HEK293T (cell line): Measurements from ENCODE around the gene PASD1.

Experiments
- BHLHE40 ChIP-seq: fragments of 450-650 bp; IDR thresholded peaks from 2 replicates; pipeline ENCODE4 v1.6.1; 2016; ENCODE audit warnings: mild to moderate bottlenecking, moderate library complexity, borderline replicate concordance
- CTBP1 ChIP-seq: fragments of 450-650 bp; IDR thresholded peaks from 2 replicates; pipeline ENCODE4 v1.6.1; 2016; ENCODE audit warnings: borderline replicate concordance
- FOXA1 ChIP-seq: fragments of 450-650 bp; IDR thresholded peaks from 2 replicates; pipeline ENCODE4 v1.6.1; 2016; ENCODE audit warnings: mild to moderate bottlenecking
- L3MBTL2 ChIP-seq: fragments of 450-650 bp; conservative IDR thresholded peaks from 2 replicates; pipeline ENCODE4 v1.6.1; 2016; ENCODE audit warnings: mild to moderate bottlenecking
- NFRKB ChIP-seq: fragments of 450-650 bp; IDR thresholded peaks from 2 replicates; pipeline ENCODE4 v1.6.1; 2016; ENCODE audit warnings: mild to moderate bottlenecking, moderate library complexity
- SP1 ChIP-seq: fragments of 450-650 bp; IDR thresholded peaks from 2 replicates; pipeline ENCODE4 v1.6.1; 2017
- SUZ12 ChIP-seq: fragments of 450-650 bp; IDR thresholded peaks from 2 replicates; pipeline ENCODE4 v1.6.1; 2016; ENCODE audit warnings: mild to moderate bottlenecking
- TF ChIP-seq, protein P1 (sequence below): fragments of 450-650 bp; IDR thresholded peaks from 2 replicates; pipeline ENCODE4 v1.6.1; 2016

GRCh38 chrX:151711787-151712186 is 148.3 kb downstream of the PASD1 start:
- no peak for TF ChIP-seq FOXA1
- TF ChIP-seq, protein P1, sequence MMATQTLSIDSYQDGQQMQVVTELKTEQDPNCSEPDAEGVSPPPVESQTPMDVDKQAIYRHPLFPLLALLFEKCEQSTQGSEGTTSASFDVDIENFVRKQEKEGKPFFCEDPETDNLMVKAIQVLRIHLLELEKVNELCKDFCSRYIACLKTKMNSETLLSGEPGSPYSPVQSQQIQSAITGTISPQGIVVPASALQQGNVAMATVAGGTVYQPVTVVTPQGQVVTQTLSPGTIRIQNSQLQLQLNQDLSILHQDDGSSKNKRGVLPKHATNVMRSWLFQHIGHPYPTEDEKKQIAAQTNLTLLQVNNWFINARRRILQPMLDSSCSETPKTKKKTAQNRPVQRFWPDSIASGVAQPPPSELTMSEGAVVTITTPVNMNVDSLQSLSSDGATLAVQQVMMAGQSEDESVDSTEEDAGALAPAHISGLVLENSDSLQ, result no peak
- TF ChIP-seq NFRKB, result no peak
- TF ChIP-seq CTBP1, result no peak
- no peak for TF ChIP-seq BHLHE40
- TF ChIP-seq SP1, result no peak
- TF ChIP-seq SUZ12, result no peak
- TF ChIP-seq L3MBTL2, result no peak
